Stimulated activated CD4-positive, alpha-beta T cell treated with anti-CD3 and anti-CD28 coated beads, TNF-alpha, amount 100 ng/mL, for 48 hours (primary cell): ENCODE data around the gene SART3.
"Not testable (repeated sequence)": the region's sequence is repeated elsewhere in the genome, so short reads cannot be mapped to it uniquely, and the experiment has no call there.

Experiments
- DNase-seq, 3 donors: peaks; one replicate each; pipeline ENCODE4 v3.0.0-alpha.2; 2020; ENCODE audit warnings: low read depth in 3 of 3

SART3 gene

DNA sequence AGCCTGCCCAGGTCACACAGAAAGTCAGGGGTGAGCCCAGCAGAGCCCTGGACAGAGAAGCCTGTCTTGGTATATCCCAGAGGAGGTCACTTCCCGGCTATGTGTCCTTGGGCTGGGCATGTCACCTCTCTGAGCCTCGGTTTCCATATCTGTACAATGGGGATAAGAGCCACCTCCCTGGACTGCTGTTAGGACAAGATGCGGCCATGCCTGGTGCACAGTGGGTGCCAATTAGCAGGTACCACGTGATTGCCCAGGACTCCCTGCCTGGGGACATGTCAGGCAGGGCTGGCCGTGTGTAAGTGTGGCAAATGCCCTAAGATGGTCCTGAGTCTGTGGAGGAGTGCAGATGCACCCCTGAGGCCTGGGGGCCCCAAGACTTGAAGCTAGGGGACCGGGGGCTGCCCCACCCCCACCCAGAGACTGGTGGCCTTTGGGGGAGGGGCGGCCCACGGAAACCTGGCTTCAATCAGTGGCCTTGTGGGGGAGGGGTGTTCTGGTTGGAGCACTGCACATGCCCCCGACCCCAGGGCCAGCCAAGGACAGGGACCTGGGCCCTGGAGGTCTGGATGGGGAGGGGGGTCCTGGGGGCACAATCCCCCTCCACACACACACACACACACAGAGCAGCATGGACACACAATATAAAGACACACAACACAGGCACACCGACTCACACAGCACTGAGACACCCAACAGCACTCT, 36.0 kb upstream of the SART3 start:
- DNase-seq: no peak

DNA sequence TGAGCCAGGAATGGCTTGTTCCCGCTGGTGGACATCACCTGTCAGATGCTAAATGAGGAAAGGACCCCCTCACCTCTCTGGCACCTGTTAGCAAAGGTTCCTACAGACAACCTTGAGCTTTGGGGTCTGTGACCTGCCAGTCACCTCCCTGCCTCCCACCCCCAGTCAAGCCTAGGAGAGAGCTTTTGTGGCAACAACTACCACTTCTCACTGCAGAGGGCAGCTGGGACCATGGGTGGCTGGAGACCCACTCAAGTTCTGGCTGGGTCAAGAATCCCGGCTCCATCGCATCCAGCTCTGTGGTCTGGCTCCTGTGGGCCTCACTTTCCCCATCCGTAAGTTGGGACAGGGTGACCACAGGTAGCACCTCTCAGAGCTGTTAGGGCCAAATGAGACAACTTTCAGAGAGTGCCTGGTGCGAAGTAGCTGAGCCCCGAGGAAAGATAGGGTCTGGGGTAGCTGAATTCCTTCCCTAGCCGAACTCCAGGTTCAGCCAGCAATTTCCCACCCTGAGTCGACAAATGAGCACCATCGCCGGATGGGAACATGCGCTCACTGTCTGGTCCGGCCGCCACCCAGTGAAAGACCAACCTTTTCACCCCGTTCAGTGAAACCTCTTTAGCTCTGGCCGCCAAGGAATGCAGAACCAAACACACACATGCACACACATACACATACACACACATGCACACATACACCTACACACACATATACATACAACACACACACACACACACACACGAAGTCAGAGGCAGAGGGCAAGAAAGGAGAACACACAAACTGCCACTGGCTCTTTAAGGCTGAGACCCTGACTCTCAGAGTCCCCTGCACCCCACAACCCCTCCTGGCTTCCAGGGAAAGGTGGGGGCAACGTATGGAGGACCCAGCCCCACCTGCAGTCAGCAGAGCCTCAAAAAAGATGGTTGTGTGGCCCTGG, 35.0 kb upstream of the SART3 start:
- no peak for DNase-seq

DNA sequence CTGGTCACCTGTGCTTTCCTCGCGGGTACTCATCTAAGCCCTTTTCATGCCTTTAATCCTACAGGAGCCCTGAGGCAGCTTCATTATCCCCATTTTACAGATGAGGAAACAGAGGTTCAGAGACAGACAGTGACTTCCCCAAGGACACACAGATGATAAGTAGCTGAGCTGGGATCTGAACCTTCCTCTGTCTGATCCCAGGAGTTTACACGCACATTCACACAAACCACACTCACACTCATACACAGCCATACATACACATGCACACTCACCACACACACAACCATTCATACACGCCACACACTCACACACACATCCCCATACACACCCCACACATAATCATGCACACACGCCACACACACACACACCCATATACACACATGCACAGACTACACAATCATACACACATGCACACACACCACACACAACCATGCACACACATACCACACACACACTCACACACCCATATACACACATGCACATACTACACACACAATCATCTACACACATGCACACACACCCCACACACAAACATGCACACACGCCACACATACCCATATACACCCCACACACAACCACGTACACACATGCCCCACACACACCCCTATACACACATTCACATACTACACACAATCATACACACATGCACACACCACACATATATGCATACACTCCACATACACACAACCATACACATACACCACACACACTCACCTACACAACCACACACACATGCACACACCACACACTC, 34.2 kb upstream of the SART3 start:
- DNase-seq: no peak

DNA sequence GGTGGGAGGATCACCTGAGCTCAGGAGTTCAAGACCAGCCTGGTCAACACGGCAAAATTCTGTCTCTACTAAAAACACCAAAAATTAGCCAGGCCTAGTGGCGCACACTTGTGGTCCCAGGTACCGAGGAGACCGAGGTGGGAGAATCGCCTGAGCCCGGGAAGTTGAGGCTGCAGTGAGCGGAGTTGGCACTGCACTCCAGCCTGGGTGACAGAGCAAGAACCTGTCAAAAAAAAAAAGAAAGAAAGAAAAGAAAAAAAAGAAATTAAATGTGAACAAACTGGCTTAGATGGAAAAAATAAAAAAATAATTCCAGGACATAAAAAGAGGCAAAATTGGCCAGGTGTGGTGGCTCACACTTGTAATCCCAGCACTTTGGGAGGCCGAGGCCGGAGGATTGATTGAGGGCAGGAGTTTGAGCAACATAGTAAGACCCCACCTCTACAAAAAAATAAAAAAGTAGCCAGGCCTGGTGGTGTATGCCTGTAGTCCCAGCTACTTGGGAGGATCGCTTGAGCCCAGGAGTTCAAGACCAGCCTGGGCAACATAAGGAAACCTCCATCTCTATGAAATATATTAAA, 33.4 kb upstream of the SART3 start:
- DNase-seq: no peak

DNA sequence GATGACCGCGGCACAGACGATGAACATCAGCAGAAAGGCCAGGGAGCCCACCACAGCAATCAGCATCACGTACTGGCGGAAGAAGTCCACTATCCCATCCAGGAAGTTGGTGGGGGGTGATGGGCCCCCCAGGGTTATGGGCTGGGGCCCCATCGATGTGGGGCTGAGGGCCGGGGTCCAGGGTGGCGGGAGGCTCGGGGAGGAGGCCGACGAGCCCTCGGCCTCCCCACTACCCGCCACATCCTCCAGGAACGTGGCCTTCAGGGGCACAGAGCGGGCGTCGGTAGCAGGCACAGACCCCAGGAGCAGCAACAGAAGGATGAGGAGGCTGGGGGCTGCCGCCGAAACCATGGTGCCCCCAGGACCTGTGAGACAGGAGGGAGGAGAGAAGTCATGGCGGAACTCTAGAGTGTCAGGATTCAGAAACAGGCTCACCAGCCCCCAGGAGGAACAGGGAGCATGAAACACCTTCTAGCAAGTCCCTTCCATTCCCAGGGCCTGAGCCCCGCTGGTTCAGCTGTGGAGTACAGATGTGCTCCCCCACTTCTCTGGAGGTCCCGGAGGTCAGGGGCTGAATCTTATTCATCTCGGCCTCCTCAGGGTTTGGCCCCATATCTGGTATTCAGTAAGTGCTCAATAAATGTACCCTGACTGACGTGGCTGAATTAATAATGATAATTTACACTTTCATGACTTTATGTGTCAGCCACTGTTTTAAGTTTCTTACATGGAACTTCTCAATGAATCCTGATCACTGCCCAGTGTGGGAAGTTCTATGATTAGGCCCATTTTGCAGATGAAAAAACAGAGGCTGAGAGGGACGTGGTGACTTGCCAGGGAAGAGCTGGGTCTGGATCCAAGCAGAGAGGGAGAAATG, 31.3 kb upstream of the SART3 start:
- no peak for DNase-seq

DNA sequence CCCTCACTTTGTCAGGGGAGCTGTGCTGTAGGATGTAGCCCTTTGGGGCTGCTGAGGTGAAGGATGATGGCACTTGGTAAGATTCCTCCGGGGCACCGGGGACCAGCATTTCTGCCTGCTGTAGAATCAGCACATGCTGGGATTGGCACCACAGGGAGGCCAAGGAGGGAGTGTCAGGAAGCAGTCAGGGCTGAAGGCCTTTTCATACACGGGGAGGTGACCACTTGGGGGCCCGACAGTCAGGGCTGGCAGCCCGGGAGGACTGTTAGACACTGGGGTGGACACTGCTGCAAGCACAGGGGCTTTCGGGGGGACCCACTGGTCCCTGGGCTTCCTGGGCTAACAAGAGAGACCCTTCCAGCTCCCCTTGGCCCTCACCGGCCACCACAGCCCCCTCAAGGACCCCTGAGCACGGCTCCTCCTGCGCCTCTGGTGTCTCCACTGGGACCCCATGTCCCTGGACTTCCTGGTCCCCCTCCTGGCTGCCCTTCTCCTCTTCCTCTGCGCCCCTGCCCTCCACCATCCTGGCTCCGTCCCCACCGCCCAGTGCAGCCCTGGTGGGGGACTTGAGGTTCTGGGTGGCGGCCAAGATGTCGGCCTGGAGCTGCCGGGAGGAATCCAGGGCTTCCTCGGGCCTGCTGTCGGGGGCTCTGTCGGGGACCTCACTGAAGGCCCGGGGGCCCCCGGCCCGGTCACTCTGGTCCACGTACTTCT, 30.5 kb upstream of the SART3 start:
- no peak for DNase-seq

DNA sequence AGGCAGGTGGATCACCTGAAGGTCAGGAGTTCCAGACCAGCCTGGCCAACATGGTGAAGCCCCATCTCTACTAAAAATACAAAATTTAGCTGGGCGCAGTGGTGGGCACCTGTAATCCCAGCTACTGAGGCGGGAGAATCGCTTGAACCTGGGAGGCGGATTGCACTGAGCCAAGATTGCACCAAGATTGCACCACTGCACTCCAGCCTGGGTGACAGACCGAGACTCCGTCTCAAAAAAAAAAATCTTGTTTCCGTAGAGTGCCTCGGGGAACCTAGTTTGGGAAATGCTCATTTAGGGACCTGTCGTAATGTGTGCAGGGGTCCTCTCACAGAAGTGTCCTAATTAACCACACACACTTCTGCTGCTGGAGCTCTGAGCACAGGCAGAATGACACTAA, 29.5 kb upstream of the SART3 start:
- DNase-seq: not testable (repeated sequence)

DNA sequence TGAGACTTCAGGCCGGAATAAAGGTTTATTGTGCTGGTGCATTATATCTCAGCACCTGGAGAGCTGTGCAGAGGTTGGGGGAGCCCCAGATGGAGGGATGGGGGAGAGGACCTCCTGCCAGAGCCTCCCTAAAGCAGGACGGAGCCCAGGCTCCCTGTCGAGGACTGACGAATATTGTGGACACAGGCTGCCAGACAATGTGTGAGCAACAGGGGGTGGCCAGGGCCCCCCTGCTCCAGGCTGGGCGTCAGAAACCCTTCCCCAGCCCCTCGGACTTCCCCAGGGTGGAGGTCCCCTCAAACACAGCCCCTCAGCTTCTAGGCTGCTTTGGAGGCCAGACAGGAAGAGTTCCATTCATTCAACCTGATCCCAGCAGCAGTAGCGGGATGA, 28.9 kb upstream of the SART3 start:
- no peak for DNase-seq

DNA sequence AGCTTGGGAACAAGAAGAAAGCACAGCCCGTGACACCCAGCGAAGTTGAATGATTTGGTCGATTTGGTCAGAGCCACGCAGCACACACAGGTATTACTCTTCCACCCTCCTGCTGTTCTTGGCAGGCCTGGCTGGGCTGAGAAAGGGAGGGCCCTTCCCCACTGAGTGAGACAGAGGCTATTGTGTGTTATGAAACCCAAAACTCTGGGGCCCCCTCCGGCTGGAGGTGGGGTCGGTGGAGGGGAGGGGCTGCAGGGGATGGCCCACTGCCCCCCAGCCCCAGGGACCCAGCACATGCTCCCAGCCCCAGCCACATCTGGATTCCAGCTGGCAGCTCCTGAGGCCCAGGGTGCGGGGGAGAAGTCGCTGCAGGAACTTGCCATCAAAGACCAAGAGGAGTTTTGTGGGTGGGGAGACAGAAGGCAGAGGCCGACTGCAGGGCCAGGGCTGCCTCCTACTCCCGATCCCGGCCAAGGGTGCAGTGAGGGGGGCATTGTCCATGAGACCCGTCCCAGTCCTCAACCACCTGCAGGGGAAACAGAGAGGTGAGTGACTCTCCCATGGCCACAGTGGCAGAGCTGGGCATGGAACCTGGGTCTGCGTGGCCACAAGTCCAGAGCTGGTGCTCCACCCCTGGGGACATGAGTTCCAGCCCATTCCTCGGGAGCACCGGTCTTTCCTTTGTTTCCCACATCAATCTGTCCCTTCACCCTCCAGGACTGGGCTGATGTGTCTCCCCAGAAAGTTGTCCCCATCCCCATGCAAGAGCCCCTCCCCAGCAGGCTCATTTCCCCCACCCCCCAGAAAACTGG, 28.3 kb upstream of the SART3 start:
- DNase-seq: no peak

DNA sequence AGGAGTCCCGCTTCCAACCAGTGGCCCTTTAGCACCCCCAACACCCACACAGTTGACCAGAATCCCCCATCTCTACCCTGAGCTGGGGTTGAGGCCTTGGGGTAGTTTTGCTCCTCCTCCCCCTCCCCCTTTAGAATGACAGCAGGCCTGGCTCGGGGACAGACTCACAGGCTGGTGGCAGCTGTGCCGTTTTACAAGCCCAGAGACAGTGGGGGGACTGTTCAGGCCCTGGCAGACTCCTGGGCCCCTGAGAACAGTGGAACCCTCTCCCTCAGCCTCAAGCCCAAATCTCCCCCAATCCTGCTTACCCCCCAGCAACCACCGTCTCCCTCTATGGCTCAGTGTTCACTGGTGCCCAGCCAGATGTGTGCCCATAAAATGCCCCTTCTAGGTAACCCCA, 26.9 kb upstream of the SART3 start:
- no peak for DNase-seq

DNA sequence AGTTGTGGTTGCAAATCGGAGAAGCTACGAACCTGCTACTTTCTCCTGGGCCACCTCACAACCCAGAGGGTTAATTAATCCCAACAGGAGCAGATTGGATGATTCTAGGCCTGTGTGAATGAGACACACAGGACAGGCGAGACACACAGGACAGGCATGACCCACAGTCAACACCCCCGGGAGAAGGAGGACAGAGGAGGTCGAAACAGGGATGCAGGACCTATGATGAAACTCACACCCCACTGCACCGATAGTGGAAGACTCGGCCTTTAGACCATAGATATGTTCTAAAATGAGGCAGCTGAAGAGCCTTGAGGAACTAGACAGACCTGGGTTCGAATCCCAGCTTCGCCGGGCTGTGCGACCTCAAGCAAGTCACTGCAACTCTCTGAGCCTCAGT, 25.3 kb upstream of the SART3 start:
- no peak for DNase-seq

DNA sequence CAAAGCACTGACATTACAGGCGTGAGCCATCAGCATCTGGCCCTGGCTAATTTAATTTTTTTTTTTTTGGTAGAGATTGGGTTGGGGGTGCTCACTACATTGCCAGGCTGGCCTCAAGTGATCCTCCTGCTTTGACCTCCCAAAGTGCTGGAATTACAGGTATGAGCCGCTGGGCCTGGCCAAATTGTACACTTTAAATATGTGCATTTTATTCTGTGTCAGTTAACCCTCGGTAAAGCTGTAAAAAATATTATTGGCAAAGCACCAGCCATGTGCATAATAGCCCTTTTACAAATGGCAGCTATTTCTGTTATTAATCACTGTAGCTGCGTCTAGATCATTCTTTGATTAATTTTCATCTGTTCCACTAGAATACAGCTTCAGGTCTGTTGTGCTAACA, 24.9 kb upstream of the SART3 start:
- DNase-seq: no peak

DNA sequence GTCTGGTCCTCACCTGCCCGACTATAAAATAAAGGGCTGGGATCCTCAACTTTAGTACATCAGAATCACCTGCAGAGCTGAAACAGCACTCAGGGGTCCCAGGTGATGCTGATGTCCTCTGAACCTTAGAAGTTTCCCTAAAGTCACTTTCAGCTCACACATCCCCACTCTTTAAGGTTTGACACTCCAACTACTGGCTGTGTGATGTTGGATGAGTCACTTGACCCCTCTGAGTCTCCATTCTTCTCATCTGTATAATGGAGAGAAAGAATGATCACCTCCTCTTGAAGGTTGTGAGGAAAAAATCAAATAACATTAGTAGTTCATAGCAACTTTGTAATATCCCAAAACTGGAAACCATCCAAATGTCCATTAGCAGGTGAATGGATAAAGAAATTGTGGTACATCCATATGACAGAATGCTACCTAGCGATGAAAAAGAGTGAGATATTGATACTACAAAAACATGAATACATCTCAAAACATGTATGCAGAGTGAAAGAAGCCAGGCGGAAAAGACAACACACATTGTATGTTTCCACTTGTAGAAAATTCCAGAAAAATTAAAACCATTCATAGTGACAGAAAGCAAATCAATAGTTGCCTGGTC, 23.6 kb upstream of the SART3 start:
- DNase-seq: no peak

DNA sequence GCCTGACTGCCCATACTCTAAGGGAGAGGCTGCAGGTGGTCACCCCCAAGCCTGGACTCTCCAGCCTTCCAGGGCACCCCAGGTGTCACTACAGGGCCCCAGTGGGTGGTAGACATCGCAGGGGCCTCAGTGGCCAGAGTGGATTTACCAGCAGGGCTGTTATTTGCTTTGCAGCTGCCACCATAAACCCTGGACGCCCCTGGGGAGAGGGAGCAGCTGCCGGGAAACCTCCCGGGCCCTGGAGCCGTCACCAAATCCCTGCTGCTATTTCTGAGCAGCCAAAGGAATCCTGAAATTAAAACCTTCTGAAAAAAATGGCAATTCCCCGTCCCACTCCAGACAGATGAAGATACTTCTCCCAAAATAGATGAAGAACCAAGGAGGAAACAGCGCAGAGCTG, 23.0 kb upstream of the SART3 start:
- no peak for DNase-seq

DNA sequence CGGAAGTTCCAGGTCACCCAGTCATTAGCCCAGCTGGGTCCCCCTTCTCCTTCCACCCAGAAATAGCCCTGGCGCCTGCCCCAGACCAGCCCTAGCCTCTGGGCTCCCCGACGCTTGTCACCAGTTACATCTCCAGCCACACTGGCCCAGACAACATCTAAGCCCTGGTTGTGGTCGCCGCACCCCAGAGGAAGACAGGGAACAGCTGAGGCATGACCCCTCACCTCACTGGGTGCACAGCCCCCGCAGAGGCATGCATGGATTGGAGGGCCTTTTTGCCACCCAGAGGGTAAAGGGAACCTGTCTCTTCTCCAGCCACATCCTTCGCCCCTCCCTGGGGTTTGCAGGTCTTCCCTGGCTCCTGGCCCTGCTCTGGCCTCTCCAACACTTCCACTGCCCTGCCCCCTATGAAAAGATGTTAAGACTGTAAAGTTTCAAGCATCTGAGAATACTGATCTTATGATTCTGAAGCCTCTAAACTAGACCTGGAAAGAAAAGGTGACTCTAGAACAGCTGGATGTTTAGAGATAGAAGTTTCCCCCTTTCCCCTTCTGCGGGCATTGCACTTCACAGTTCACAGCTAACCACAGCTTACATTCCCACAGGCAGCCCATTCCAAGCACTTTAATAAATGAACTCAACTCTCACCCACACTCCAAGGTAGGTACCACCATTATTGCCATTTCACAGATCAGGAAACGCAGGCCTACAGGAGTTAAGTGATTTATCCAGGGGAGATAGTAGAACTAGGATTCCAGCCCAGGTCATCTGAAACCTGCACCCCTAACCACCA, 22.2 kb upstream of the SART3 start:
- DNase-seq: no peak

DNA sequence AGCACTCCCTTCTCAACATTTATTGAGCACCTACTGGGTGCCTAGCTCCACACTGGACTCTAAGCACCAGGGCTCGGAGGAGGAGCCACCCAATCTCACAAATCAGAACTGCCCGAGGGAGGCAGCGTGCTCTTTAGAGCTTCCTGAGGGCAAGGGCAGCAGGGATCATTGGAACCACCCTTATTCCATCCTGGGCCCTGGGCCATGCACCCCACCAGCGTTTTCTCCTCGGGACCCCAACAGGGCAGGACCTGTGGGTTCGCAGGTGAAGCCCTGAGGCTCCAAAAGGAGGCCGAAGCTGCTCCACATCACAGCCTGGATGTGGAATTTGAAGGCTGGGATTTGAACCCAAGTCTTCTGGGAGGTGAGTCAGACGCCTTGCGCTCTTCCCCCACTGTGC, 21.5 kb upstream of the SART3 start:
- no peak for DNase-seq

DNA sequence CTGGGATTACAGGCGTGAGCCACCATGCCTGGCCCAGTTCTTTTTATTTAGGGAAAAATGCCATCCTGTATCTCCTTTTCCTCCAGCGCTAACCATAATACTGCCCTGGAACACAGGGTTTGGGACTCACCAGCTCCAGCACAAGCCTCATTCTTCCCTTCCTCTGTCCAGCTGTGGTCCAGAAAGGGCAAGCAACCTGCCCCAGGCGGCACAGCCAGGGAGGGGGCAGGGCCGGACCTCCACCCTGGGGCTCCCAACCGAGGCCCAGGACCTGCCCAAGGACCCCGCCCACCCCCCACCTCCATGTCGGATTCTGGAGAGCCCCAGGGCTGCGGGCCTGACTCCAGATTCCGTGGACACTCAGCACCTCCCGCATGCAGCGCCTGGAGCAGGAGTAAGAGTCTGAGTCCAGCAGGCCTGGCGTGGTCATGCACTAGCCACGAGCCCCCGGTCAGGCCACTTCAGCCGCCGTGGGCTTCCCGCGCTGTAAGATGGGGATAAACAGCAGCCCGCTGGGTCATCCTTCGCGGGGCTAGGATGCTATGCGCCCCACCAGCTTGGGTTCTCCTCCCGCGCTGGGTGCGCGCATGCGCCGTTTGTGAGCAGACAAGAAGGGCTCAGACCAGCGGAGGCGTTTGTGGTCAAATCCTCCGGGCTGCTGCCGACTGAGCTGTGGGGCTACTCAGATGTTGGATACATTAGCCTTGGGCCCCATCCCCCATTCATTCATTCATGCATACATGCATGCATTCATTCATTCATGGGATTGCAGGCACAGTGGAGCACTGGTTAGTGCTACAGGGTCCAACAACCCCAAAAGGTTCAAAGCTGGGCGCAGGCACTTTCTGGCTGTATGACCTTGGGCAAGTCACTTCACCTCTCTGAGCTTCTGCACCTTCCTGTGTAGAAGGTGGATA, 20.6 kb upstream of the SART3 start:
- no peak for DNase-seq
